T-cell (primary cell): ENCODE results near the gene BRD1. TPM values are rescaled to one million over a fixed set of nuclear protein-coding genes. Genes with fewer than 3 reads are reported as not detected.

Experiments used
- ATAC-seq, 4 experiments: fragments of 200-7000 bp in 3 of 4; fragments of 150-1000 bp in 1 of 4; cut with Tn5 transposase; replicated peaks in 1 of 4; 1 replicate in 3 of 4; 2 replicates in 1 of 4; pipeline ENCODE4 v1.10.0; 2021; ENCODE audit warnings: moderate library complexity in 3 of 4, mild to moderate bottlenecking in 2 of 4, moderate number of reproducible peaks in 1 of 4
- CTCF ChIA-PET, 2 donors: fragments of 300-600 bp; sonication (Branson Sonifier 250); formaldehyde crosslinking; loops; one replicate each; lab custom pipeline; 2022; ENCODE audit warnings: antibody characterized with exemption in 2 of 2; lab: Charles Lee
- POLR2A ChIA-PET, 2 donors: fragments of 300-600 bp; sonication (Branson Sonifier 250); formaldehyde crosslinking; loops; one replicate each; lab custom pipeline; 2022; ENCODE audit warnings: antibody characterized with exemption in 2 of 2; lab: Charles Lee
- DNase-seq, 35 experiments: peaks; one replicate each; pipeline versions ENCODE4 v3.0.0 to v3.0.0-alpha.2; 2013 to 2023
- H3K27ac ChIP-seq: one replicate; pipeline ENCODE4 v1.5.1; 2013; ENCODE audit warnings: low read length
- H3K27me3 ChIP-seq, 2 experiments: replicated peaks in 1 of 2; 1 replicate in 1 of 2; 2 replicates in 1 of 2; pipeline versions ENCODE4 v1.6.1 to v1.7.0; 2013; ENCODE audit warnings: low read length in 1 of 2, mixed read lengths in 1 of 2; ENCODE audit not compliant: control insufficient read depth in 2 of 2, insufficient read depth in 2 of 2; ENCODE audit errors: extremely low read depth in 1 of 2
- H3K36me3 ChIP-seq, 2 donors: 1 replicate in 1 of 2; 2 replicates in 1 of 2; pipeline versions ENCODE4 v1.6.1 to v1.7.0; 2013; ENCODE audit warnings: low read length in 1 of 2; ENCODE audit not compliant: control insufficient read depth in 2 of 2, insufficient read depth in 1 of 2; ENCODE audit errors: extremely low read depth in 1 of 2
- H3K4me1 ChIP-seq, 2 experiments: 1 replicate in 1 of 2; 2 replicates in 1 of 2; pipeline versions ENCODE4 v1.6.1 to v1.7.0; 2013; ENCODE audit warnings: low read length in 2 of 2, mixed read lengths in 1 of 2; ENCODE audit not compliant: insufficient read depth in 2 of 2, control insufficient read depth in 1 of 2; ENCODE audit errors: extremely low read depth in 1 of 2
- H3K4me3 ChIP-seq, 2 donors: 1 replicate in 1 of 2; 2 replicates in 1 of 2; pipeline versions ENCODE4 v1.5.1 to v1.7.0; 2013; ENCODE audit warnings: mild to moderate bottlenecking in 2 of 2, low read length in 1 of 2, moderate library complexity in 1 of 2; ENCODE audit not compliant: control insufficient read depth in 1 of 2; ENCODE audit errors: extremely low read depth in 1 of 2
- H3K9me3 ChIP-seq: 2 replicates; pipeline ENCODE4 v1.7.0; 2013
- H3K27ac Mint-ChIP-seq, 2 donors: one replicate each; pipeline ENCODE4 v1.8.0; 2020 to 2021; ENCODE audit warnings: mild to moderate bottlenecking in 2 of 2, mixed read lengths in 2 of 2
- H3K27me3 Mint-ChIP-seq, 2 donors: one replicate each; pipeline ENCODE4 v1.8.0; 2021 to 2022; ENCODE audit warnings: mixed read lengths in 2 of 2
- H3K36me3 Mint-ChIP-seq: one replicate; pipeline ENCODE4 v1.8.0; 2021; ENCODE audit warnings: mixed read lengths
- H3K4me1 Mint-ChIP-seq, 3 donors: one replicate each; pipeline ENCODE4 v1.8.0; 2020 to 2022; ENCODE audit warnings: mixed read lengths in 3 of 3, mild to moderate bottlenecking in 1 of 3
- H3K4me3 Mint-ChIP-seq, 3 donors: one replicate each; pipeline ENCODE4 v1.8.0; 2020 to 2022; ENCODE audit warnings: mild to moderate bottlenecking in 3 of 3, mixed read lengths in 3 of 3, moderate library complexity in 3 of 3
- H3K9me3 Mint-ChIP-seq, 3 donors: one replicate each; pipeline ENCODE4 v1.8.0; 2020 to 2022; ENCODE audit warnings: mixed read lengths in 3 of 3
- WGBS: methylation state at CpG from one replicate; pipeline ENCODE4 v1.1.5; 2013; ENCODE audit warnings: missing lambda C conversion rate; ENCODE audit not compliant: insufficient coverage; 5-methylcytosine and 5-hydroxymethylcytosine counted together
- total RNA-seq, 35 experiments: library from RNA in 6 of 35; stranded (reverse) in 6 of 35; fragments of 120-200 nt in 1 of 35; gene quantifications; one replicate each; pipeline versions ENCODE4 v1.2.1 to v1.2.4 and lab custom pipeline; 2013 to 2026

BRD1 gene
- total RNA-seq, 5 donors from 2014 or later (not counting 1 experiment from before 2014, with no cell fraction given) = 86.4 to 140 (median 92.9) TPM

- H3K4me3 ChIP-seq = peak overlapping the region in 1 of 2 donors; percentile 3
- WGBS = 59% methylated on average over 9 of the region's 14 CpGs
- peaks cover 23% of the 10 kb centered on the region for H3K36me3 Mint-ChIP-seq
Observed at GRCh38 chr22:49807780-49808708, 19.6 kb downstream of the BRD1 start.

GRCh38 chr22:49807129-49807528, 20.5 kb downstream of the BRD1 start:
- DNase-seq (no peak), ATAC-seq (no peak)
- peak overlapping the region; percentile 66 for H3K27ac ChIP-seq
- Mint-ChIP-seq H3K4me3 (peak overlapping the region; percentile 34 to 65 (median 48)), H3K27ac (peak overlapping the region; percentile 92 to 95), H3K9me3 (no peaks in the 10 kb centered on the region), H3K36me3 (peaks cover 23% of the 10 kb centered on the region), H3K27me3 (no peaks in the 10 kb centered on the region), H3K4me1 (peaks cover 71 to 80% (median 80%) of the 10 kb centered on the region in 3 donors)
- no peaks in the 10 kb centered on the region for H3K9me3 ChIP-seq
- CTCF ChIA-PET = no interaction called here
- POLR2A ChIA-PET = interaction anchor here in 1 of 2 donors (0.7 kb wide), 1 partner anchor 13 kb away, joined by 3 read pairs; no protein-coding TSS in a partner anchor
- H3K36me3 ChIP-seq = peaks cover 10 to 29% of the 10 kb centered on the region in 2 donors
- WGBS = 94% methylated on average over 3 of the region's 8 CpGs
- H3K27me3 ChIP-seq = no peaks in the 10 kb centered on the region
- H3K4me3 ChIP-seq = no peak overlapping the region
- H3K4me1 ChIP-seq = peaks cover 7 to 72% of the 10 kb centered on the region in 2 experiments

More at GRCh38 chr22:49807780-49808708, 19.6 kb downstream of the BRD1 start:
- Histone ChIP-seq H3K36me3 (peaks cover 9 to 24% of the 10 kb centered on the region in 2 donors), H3K27me3 (no peaks in the 10 kb centered on the region), H3K9me3 (no peaks in the 10 kb centered on the region), H3K4me1 (peaks cover 7 to 71% of the 10 kb centered on the region in 2 experiments), H3K27ac (peak overlapping the region; percentile 66)
- ChIA-PET POLR2A (no interaction called here), CTCF (no interaction called here)
- peak overlapping the region; percentile 92 to 95 for H3K27ac Mint-ChIP-seq
- no peaks in the 10 kb centered on the region for H3K9me3 Mint-ChIP-seq
- H3K4me1 Mint-ChIP-seq = peaks cover 79 to 84% (median 84%) of the 10 kb centered on the region in 3 donors
- ATAC-seq (peak; percentile 78 to 93 (median 84)), DNase-seq (peak in 33 of 35 experiments; percentile 30 to 80 (median 60))
- peak overlapping the region; percentile 34 to 65 (median 48) for H3K4me3 Mint-ChIP-seq
- H3K27me3 Mint-ChIP-seq = no peaks in the 10 kb centered on the region

DNA sequence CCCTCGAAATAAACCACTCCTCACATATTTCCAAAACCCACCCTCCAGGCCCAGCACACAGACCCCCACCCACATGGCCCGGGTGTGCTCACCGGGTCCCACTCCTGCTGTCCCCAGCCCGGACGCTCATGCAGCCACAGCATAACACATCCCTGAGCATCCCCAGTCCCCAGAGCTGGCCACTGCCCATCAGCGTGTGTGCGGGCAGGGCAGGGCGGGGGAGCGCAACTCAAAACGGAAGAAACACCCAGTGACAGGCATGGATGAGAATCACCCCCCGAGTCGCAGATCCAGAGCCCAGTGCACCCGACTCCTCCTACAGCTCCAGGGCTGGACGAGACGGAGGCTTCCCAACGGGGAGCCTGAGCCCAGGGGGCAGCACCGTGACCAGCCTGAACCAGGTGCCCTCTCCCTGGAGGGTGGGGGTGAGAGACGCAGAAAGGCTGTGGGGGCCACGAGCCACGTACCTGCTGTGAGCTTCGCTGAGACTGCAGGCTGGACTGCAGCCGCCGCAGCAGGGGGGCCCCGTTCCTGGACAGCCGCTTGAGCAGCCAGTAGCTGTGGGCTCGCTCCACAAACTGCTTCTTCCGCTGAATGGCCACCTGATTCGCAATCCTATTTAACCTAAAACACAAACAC, 23.8 kb downstream of the BRD1 start:
- peaks cover 14 to 49% of the 10 kb centered on the region in 2 donors for H3K36me3 ChIP-seq

DNA sequence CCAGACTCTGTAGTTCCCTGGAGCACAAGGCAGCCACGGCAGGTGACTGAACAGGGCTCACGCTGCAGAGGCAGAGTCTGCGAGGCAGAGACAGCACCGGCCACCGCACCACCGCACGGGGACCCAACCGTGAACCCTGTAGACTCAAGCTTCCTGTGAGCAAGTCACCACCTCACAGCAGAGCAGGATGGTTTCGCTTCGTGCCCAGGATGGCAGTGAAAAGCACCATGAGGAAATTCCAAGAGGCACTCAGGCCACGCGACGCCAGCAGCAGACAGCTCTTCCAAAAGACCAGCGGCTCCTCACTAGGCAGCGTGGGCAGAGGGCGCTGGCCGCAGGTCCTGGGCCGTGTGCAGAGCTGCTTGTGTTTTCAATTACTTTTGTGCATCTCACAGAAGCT, 24.5 kb downstream of the BRD1 start:
- CTCF ChIA-PET = no interaction called here
- WGBS = 80% methylated on average over 18 of the region's 18 CpGs
- H3K4me1 ChIP-seq = peaks cover under 1 to 74% of the 10 kb centered on the region in 2 experiments
- H3K27ac Mint-ChIP-seq = peak overlapping the region in 1 of 2 donors; percentile 11
- no peaks in the 10 kb centered on the region for H3K27me3 ChIP-seq
- DNase-seq = no peak
- H3K4me3 Mint-ChIP-seq = no peak overlapping the region
- H3K27ac ChIP-seq = no peak overlapping the region
- no peaks in the 10 kb centered on the region for H3K9me3 ChIP-seq
- H3K9me3 Mint-ChIP-seq = no peaks in the 10 kb centered on the region
- ATAC-seq = no peak
- POLR2A ChIA-PET = no interaction called here
- peaks cover 22% of the 10 kb centered on the region for H3K36me3 Mint-ChIP-seq
- H3K4me1 Mint-ChIP-seq = peaks cover 59 to 64% (median 62%) of the 10 kb centered on the region in 3 donors
- peaks cover 20 to 56% of the 10 kb centered on the region in 2 donors for H3K36me3 ChIP-seq
- H3K27me3 Mint-ChIP-seq = no peaks in the 10 kb centered on the region
- no peak overlapping the region for H3K4me3 ChIP-seq

More for the DNA sequence above, 23.8 kb downstream of the BRD1 start:
- WGBS = 97% methylated on average over 23 of the region's 28 CpGs
- Mint-ChIP-seq H3K4me3 (no peak overlapping the region), H3K36me3 (peaks cover 26% of the 10 kb centered on the region), H3K9me3 (no peaks in the 10 kb centered on the region), H3K27me3 (no peaks in the 10 kb centered on the region), H3K4me1 (peaks cover 64 to 72% (median 69%) of the 10 kb centered on the region in 3 donors), H3K27ac (peak overlapping the region in 1 of 2 donors; percentile 52)
- H3K4me1 ChIP-seq = peaks cover 2 to 81% of the 10 kb centered on the region in 2 experiments
- DNase-seq (no peak), ATAC-seq (no peak)
- CTCF ChIA-PET = no interaction called here
- no peaks in the 10 kb centered on the region for H3K9me3 ChIP-seq
- no peaks in the 10 kb centered on the region for H3K27me3 ChIP-seq
- H3K4me3 ChIP-seq = no peak overlapping the region
- POLR2A ChIA-PET = no interaction called here
- no peak overlapping the region for H3K27ac ChIP-seq

GRCh38 chr22:49801391-49802060, 26.1 kb downstream of the BRD1 start:
- no peak for DNase-seq
- ChIA-PET POLR2A (no interaction called here), CTCF (no interaction called here)

More at GRCh38 chr22:49801391-49802060, 26.1 kb downstream of the BRD1 start:
- Mint-ChIP-seq H3K4me3 (no peak overlapping the region), H3K27me3 (no peaks in the 10 kb centered on the region), H3K4me1 (peaks cover 43 to 48% (median 46%) of the 10 kb centered on the region in 3 donors), H3K36me3 (peaks cover 28% of the 10 kb centered on the region), H3K27ac (peak overlapping the region in 1 of 2 donors; percentile 44), H3K9me3 (no peaks in the 10 kb centered on the region)
- Histone ChIP-seq H3K36me3 (peaks cover 29 to 68% of the 10 kb centered on the region in 2 donors), H3K4me1 (peaks cover 0 to 62% of the 10 kb centered on the region in 2 experiments), H3K27ac (no peak overlapping the region), H3K27me3 (no peaks in the 10 kb centered on the region), H3K9me3 (no peaks in the 10 kb centered on the region), H3K4me3 (no peak overlapping the region)
- no peak for ATAC-seq
- WGBS = 94% methylated on average over 18 of the region's 18 CpGs
